H4 (cell line): ENCODE measurements around the gene UBE2L6. TPM values are rescaled to one million over a fixed set of nuclear protein-coding genes. Genes with fewer than 3 reads are reported as not detected.
A peak's percentile ranks its signal among the peaks of the same experiment; 100 is the strongest.

ENCODE experiments used
- DNase-seq: peaks from one replicate; pipeline ENCODE4 v3.0.0-alpha.2; 2015; ENCODE audit warnings: low spot score
- total RNA-seq: library from RNA; depleted of rRNA; stranded (reverse); fragments of >200 nt; shearing (Covaris generic); gene quantifications from 2 replicates; pipeline ENCODE4 v1.2.3, GENCODE V29; 2014; rRNA removed

The UBE2L6 gene
- 103 and 149 TPM in 2 replicates for total RNA-seq

DNA sequence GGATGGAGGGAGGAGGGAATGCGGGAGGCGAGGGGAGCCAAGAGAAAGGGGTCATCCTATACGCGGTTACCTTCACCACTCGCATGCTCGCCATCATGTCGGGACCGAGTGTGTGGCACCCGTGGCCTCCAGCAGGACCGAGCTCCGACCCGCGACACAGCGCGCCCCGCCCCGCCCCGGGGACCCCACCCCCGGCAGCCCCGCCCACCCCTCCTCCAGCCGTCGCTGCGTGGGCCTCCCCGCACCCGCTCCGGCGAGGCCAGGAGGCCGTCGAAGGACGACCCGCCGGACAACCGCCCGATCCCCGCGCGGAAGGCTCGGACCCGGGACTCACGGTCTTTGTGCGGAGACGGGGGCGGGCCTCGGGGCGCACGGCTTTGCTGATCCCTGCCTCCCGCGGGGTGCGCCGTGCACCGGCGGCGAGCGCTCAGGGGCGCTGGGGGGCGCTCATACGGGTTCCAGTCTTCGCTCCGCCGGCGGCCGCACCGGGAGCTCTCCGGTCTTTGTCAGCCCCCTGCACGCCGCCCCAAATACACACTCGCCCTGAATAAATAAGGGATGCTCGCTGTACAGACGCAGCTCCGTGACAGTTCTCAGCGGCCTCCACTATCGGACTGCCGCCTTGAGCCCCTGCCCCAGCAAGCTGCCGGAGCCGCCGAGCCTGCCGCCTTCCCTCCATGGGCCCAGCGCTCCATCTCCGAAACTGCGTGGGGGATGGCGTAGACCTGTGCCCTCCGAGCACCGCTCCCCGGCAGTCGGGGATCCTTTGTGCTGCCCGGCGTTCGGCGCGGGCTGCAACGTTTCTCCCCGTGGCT, at the start of gene UBE2L6:
TSS of gene UBE2L6 (minus strand) at position 158 of the 815 bp plus-strand sequence. CDS start at position 97, 61 bp downstream.
- no peak for DNase-seq

DNA sequence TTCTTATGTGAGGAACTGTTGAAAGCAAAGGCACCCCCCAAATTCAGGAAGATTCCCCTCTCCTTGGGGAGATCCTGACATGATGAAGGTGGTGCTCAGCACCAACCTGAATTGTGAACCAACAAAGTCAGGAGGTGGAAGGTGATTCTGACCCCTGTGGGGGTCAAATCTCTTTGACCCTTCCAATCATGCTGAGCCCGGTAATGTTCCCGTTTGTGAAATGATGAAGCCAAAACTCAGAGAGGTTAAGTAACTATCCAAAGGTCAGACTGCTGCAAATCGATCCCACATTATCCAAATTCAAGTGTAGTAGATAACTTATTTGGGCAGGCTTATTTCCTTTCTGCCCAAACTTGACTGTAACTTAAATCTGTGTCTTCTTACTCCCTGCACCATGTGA, 49.1 kb upstream of the UBE2L6 start:
- DNase-seq = no peak

DNA sequence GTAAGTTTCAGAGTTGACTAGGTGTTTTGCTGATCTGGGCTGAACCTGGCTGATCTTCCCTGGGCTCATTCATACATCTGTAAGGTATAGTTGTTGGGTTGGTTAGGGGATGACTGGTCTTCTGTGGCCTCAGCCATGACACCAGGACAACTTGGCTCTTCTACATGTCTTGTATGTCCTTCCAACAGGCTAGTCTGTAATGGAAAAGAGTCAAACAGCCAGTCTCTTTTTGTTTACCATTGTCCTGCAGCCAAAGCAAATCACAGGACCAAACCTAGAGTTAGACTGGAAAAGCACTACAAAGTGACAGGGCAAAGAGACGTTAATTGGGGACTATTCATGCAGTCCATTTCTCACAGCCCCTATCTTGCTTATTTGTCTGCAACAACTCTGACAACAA, 47.8 kb upstream of the UBE2L6 start:
- DNase-seq = no peak

DNA sequence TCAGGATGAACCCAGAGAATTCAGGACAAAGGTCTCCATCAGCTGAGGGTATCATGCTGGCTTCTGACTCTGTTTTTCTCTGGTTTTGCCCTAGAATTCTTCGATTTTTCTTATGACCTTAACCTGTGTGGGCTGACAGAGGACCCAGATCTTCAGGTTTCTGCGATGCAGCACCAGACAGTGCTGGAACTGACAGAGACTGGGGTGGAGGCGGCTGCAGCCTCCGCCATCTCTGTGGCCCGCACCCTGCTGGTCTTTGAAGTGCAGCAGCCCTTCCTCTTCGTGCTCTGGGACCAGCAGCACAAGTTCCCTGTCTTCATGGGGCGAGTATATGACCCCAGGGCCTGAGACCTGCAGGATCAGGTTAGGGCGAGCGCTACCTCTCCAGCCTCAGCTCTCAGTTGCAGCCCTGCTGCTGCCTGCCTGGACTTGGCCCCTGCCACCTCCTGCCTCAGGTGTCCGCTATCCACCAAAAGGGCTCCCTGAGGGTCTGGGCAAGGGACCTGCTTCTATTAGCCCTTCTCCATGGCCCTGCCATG, 46.8 kb upstream of the UBE2L6 start:
- DNase-seq = no peak

DNA sequence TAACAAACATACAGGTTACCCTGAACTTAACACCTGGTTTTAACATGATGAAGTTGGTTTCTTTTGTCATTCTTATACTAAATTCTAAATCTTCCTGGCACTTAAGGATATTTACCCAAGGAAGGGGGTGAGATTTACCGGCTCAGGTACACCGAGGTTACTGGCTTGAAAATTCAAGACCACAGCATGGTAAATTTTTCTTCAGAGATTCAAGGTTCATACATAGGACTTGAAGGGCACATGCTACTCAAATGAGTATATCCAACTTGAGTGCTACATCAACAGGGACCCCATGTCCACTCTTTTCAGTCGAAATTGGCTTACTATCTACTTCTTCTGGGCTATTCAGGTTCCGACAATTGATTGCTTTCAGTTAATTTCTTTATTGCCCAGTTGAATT, 42.7 kb upstream of the UBE2L6 start:
- DNase-seq = no peak

DNA sequence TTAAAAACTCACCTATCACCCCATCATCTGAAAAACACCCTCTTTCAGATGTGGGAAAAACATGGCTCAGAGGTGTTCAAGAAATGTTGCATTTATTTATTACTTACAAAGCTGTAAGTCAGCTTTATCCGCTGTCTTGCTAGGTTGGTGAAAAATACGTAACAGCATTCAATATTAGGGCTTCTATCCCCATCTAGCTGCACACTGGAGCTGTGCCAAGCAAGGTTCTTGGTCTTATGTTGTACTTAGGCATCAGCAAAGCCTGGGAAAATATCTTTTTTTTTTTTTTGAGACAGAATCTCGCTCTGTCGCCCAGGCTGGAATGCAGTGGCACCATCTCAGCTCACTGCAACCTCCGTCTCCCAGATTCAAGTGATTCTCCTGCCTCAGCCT, 37.6 kb upstream of the UBE2L6 start:
- no peak for DNase-seq

DNA sequence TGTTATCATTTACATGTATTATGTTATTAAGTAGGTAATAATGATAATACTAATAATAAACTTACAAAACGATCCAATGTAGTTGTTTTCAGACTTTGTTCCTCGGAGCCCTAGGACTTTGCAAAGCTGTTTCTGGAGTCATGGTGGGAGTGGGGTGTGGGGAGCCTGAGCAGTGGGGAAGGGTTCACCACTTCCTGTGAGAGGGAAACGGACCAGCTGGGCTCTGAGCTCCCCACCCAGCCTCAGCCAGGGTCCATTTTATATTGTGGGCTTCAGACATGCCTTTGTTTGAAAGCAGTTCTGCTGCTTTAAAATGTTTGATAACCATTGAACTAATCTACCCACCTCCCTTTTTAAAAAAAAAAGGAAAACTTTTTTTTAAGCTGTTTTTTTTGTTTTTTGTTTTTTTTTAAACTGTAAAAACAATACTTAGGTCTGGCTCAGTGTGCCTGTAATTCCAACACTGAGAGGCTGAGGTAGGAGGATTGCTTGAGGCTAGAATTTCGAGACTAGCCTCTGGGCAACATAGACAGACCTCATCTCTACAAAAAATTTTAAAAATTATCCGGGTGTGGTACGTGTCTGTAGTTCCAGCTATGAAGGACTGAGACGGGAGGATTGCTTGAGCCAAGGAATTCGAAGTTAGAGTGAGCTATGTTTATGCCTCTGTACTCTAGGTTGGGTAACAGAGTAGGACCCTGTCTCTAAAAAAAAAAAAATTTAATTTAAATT, 37.0 kb upstream of the UBE2L6 start:
- DNase-seq = no peak

DNA sequence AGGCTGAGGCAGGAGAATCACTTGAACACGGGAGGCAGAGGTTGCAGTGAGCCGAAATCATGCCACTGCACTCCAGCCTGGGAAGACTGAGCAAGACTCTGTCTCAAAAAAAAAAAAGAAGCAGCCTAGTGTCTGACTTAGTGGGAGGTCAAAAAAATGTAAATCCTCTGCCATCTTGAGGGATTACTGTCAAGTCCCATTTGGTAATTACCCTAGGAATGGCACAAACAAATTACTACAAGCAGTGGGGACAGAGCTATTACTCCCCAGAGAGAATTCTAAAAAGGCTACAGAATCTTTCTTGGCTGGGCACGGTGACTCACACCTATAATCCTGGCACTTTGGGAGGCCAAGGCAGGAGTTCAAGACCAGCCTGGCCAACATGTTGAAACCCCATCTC, 33.8 kb upstream of the UBE2L6 start:
- no peak for DNase-seq

DNA sequence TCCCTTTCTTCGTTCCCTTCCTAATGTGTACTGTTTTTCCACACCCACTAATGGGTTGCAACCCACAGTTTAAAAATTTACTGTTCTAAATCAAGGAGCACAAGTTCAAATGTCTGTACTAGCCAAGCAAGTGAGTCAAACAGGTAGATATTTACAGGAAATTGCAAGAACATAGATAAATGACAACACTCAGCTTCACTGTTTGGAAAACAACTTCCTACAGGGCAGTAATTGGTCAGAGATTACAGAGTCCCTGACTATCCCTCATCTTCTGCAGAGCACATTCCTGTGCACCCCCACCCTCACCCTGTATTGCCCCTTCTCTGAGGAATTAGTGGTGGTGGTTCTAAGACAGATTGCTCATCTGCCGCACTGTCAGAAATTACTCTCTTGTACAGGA, 31.9 kb upstream of the UBE2L6 start:
- no peak for DNase-seq

DNA sequence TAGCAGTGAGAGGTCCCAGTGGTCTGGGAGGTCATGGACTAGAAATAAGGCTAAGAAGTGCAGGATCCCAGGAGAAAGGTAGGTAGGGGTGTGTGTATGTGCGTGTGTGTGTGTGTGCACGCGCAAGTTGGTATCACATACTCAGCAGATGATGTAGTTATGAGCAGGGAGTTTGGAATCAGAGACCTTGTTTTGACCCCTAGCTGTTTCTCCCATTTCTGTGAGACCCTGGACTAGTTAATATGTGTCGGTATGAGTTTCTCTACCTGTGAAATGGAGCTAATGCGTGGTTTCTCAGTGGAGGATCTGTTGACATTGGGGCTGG, 31.3 kb upstream of the UBE2L6 start:
- DNase-seq = no peak

DNA sequence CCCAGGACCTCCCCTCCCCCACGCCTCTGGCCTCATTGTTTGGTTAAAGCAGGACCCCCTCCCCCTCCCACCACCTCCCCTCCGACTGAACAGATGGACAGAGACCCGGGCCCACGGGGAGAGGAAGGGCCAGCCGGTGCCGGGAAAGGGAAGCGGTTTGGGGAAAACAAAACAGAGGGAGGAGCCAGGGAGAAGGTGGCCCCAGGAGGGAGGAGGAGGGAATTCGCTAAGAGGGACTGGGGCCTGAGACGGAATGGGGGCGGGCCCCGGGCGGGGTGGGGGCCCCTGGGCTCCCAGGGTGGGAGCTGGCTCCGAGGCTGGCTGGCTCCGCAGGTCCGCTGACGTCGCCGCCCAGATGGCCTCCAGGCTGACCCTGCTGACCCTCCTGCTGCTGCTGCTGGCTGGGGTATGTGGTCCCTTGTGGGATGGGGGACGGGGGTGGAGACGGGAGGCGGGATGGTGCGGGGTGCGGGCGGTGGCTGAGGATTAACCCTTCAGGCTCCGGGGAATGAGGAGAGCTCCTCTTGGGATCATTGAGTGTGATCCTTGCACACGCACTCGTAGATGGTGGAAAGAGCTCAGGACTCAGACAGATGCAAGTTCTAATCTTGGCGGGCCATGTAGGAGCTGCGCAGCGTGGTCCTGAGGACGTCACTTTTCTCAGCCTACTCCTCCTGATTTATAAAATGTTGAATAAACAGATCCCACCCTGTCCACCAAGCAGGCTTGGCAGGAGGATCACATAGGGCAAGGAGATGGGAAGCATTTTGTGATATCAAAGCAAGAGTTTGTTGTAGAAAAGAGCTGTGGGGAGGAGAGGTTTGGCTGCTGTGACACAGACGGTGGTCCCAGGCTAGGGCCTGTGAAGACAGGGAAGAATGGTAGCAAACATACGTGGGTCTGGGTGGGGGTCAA, 30.7 kb upstream of the UBE2L6 start:
- no peak for DNase-seq

DNA sequence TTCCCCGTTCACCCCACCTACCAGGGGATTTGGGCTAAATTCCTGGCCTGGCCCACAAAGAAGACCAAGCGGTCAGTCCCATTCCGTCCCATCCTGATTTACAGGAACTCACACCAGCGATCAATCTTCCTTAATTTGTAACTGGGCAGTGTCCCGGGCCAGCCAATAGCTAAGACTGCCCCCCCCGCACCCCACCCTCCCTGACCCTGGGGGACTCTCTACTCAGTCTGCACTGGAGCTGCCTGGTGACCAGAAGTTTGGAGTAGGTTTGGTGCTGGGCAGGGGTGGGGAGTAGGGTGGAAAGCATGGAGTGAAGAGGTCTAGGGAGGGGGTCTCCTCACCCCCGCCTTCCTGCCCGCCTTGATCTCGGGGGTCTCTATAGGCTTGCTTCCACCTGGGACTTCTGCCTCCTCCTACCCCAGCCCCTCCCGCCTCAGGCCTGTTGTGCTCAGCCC, 30.0 kb upstream of the UBE2L6 start, which contains the start of gene SERPING1:
TSS of gene SERPING1 (plus strand) at position 225 of the 455 bp plus-strand sequence. CDS start 586 bp downstream, outside the sequence.
- DNase-seq = no peak

DNA sequence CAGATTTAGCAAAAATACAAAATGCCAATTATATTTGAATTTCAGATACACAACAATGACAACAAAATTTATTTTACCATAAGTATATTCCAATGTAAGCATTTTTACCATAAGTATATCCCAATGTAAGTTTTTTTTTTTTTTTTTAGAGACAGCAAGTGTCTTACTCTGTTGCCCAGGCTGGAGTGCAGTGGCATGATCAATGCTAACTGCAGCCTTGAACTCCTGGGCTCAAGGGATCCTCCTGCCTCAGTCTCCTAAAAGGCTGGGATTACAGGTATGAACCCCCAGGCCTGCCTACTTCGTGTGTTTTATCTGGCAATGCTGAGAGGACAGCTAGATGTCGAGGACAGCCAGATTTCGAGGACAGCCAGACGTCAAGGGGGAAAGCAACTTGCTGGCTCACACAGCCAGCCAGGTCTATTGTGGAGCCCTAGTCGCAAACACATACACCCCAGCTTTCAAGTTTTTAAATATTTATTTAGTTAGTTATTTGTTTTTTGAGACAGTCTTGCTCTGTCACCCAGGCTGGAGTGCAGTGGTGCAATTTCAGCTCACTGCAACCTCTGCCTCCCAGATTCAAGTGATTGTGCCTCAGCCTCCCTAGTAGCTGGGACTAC, 28.9 kb upstream of the UBE2L6 start:
- DNase-seq = no peak

DNA sequence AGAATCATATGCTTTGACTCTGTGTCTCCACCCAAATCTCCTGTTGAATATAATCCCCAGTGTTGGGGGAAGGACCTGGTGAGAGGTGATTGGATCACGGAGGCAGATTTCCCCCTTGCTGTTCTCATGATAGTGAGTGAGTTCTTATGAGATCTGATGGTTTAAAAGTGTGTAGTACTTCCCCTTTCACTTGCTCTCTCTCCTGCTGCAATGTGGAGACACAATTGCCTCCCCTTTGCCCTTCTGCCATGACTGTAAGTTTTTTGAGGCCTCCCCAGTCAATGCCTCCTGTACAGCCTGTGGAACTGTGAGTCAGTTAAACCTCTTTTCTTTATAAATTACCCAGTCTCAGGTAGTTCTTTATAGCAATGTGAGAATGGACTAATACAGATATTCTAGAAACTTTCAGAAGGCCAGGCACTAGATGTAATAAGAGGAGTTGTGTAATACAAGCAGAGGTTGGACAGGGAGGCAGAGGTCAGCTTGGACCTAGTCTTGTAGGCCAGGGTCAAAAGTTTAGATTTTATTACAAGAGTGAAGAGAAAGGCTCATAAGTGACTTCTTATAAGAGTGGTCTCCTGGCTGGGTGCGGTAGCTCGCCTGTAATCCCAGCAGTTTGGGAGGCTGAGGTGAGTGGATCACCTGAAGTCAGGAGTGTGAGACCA, 20.7 kb upstream of the UBE2L6 start:
- no peak for DNase-seq

DNA sequence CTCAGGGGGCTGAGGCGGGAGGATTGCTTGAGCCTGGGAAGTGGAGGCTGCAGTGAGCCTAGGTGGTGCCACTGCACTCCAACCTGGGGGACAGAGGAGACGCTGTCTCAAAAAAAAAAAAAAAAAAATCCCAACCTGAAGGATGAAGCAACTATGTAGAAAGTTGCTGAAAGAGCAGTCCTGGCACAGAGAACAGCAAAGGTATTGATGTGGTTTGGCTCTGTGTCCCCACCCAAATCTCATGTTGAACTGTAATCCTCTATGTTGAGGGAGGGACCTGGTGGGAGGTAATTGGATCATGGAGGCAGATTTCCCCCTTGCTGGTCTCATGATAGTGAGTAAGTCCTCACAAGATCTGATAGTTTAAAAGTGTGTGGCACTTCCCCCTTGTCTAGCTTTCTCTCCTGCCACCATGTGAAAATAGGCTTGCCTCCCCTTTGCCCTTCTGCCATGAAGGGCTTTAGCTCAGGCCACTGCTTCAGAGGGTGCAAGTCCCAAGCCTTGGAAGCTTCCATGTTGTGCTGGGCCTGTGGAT, 19.3 kb upstream of the UBE2L6 start:
- no peak for DNase-seq

DNA sequence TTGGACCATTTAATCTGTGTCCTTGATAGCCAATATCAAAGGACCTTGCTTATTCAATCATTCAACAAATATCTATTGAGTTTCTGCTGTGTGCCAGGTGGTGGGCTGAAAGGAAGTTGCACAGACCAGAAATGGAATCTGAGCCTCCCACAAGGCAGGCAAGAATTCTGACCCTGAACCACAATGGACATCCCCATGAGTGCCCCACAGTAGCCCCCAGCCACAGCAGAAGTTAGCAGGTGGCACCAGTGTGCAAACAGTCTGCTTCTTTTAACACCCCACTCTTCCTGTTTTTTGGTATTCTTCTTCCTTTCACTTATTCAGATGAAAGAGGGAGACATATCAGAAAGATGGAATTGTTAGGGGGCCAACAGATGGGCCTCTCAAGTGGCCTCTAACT, 17.8 kb upstream of the UBE2L6 start:
- DNase-seq = no peak

DNA sequence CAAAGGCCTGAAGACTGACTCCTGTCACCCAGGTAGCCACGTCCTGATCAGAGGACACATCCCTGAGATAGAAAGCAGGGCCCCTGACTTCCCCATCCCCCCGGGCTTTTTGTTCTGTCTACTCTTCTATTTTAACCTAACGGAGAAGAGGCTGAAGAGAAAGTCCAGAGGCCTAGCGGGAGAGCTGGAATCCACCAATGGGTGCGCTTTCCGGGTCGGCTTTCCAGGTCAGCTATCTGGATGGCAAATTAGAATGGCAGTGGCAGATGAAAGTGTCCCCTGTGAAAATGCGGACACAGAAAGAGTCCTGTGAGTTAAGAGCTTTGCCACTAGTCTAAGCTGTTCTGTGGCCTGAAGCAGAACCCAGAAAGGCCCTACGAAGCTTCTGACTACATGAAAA, 16.9 kb upstream of the UBE2L6 start:
- DNase-seq = no peak

DNA sequence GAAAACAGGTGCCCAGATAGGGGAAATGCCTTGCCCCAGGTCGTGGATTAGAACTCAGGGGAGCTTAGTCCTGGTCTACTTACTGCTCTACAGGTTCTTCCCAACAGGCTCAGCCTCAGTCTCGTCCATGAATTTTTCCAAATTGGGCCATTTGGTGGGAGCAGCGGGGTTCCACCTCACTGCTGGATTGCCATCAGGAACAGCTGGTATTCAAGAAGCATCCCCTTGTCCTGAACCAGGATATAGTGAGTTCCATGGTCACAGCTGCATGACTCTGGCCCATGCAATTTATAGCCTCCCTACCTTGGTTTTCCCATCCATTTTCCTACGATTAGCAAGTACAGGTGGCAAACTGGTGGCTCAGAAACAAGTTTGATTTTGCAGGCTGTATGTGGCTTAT, 6.6 kb upstream of the UBE2L6 start:
- no peak for DNase-seq

DNA sequence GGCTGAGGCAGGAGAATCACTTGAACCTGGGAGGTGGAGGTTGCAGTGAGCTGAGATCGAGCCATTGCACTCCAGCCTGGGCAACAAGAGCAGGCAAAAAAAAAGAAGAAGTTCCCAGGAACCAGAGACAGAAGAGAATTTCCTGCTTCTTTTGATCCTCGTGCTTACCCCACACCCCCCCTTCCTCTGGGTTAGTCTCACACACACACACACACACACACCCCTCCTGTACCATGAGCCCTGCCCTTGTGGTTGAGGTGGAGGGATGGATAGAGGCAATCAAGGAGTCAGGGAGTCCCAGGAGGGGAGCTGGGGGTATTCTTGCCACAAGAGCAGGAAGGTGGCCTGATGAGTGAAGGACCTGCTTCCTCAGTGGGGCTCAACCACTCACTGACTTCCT, 4.1 kb upstream of the UBE2L6 start:
- DNase-seq = no peak

DNA sequence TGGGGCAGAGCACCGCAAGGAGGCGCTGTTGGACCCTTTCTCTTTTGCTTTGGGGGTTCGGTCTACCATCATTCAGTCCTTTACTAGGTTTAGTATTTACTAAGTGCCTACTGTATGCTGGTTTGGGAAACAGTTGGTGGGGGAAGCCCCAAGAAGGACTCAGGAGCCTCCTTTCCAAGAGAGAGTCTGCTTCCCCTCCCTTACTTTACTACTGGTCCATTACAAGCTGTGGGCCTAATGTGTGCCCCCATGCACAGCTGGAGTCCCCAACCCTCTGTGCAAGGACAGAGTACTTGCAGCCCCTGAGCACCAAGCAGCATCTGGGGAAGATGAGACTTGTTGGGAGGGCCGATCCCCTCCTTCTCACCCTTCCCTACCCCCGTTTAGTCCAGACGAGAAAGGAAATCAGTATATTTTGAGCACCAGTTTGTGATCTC, 876 bp upstream of the UBE2L6 start:
- DNase-seq = peak; percentile 66
